Lung (tissue), 12 donors: ENCODE data around the gene CHMP5. TPM values are rescaled to one million over a fixed set of nuclear protein-coding genes. Genes with fewer than 3 reads are reported as not detected.

Experiments
- ATAC-seq: fragments of 200-7000 bp; cut with Tn5 transposase; one replicate; pipeline ENCODE4 v1.9.1; 2020; ENCODE audit warnings: moderate number of reproducible peaks; ENCODE audit not compliant: insufficient read depth, low FRiP score
- DNase-seq, 3 donors: peaks; one replicate each; pipeline ENCODE4 v3.0.0-alpha.2; 2013 to 2017
- H3K27ac ChIP-seq, 2 donors: one replicate each; pipeline ENCODE4 v1.5.1; 2013; ENCODE audit warnings: mild to moderate bottlenecking in 2 of 2, moderate library complexity in 2 of 2, control low read depth in 1 of 2, inconsistent platforms in 1 of 2, low read depth in 1 of 2, low read length in 1 of 2
- H3K27me3 ChIP-seq, 3 donors: one replicate each; pipeline ENCODE4 v1.5.1; 2013; ENCODE audit warnings: low read length in 2 of 3; ENCODE audit not compliant: control insufficient read depth in 3 of 3, insufficient read depth in 3 of 3
- H3K36me3 ChIP-seq, 4 donors: one replicate each; pipeline ENCODE4 v1.5.1; 2013; ENCODE audit warnings: low read length in 4 of 4, mild to moderate bottlenecking in 1 of 4, moderate library complexity in 1 of 4; ENCODE audit not compliant: control insufficient read depth in 4 of 4, insufficient read depth in 4 of 4
- H3K4me1 ChIP-seq, 5 donors: one replicate each; pipeline ENCODE4 v1.5.1; 2013; ENCODE audit warnings: low read length in 5 of 5, mild to moderate bottlenecking in 2 of 5, moderate library complexity in 1 of 5; ENCODE audit not compliant: control insufficient read depth in 5 of 5, insufficient read depth in 5 of 5
- H3K4me3 ChIP-seq: one replicate; pipeline ENCODE4 v1.5.1; 2013; ENCODE audit warnings: mild to moderate bottlenecking, control low read depth, moderate library complexity
- H3K9ac ChIP-seq, 2 donors: one replicate each; pipeline ENCODE4 v1.5.1; 2013; ENCODE audit warnings: low read length in 2 of 2, control low read depth in 1 of 2; ENCODE audit not compliant: insufficient read depth in 1 of 2
- H3K9me3 ChIP-seq, 4 donors: one replicate each; pipeline ENCODE4 v1.5.1; 2013; ENCODE audit warnings: low read length in 3 of 4, mild to moderate bottlenecking in 1 of 4, moderate library complexity in 1 of 4; ENCODE audit not compliant: control insufficient read depth in 4 of 4, insufficient read depth in 3 of 4
- WGBS, 2 donors: extraction: QIAGEN DNeasy Blood & Tissue Kit; methylation state at CpG; one replicate each; pipeline ENCODE4 v1.1.7; 2013; 5-methylcytosine and 5-hydroxymethylcytosine counted together
- polyA plus RNA-seq, 2 donors: library from polyadenylated mRNA; stranded (reverse); fragments of 200-250 nt; gene quantifications; one replicate each; pipeline ENCODE4 v1.2.1, GENCODE V29; 2013
- total RNA-seq, 2 donors: library from RNA; depleted of rRNA in 1 of 2; stranded (reverse); fragments of >200 nt in 1 of 2; gene quantifications; one replicate each; pipeline ENCODE4 v1.2.1, GENCODE V29; 2014 to 2021
- TF ChIP-seq, protein P1 (sequence below): IDR thresholded peaks from 2 replicates; pipeline ENCODE4 v1.5.1; 2012; ENCODE audit warnings: mild to moderate bottlenecking; ENCODE audit errors: control extremely low read depth, extremely low read depth
- donor health status: control.
- donor health status: control.
- donor health status: Bipolar disorder and iron deficiency.
- donor health status: healthy.
- donor health status: DM: yes; HTN: yes; CAD: no.

The CHMP5 gene
- total and polyA plus RNA-seq, 4 donors = 52.3 to 87.5 (median 62.2) TPM

DNA sequence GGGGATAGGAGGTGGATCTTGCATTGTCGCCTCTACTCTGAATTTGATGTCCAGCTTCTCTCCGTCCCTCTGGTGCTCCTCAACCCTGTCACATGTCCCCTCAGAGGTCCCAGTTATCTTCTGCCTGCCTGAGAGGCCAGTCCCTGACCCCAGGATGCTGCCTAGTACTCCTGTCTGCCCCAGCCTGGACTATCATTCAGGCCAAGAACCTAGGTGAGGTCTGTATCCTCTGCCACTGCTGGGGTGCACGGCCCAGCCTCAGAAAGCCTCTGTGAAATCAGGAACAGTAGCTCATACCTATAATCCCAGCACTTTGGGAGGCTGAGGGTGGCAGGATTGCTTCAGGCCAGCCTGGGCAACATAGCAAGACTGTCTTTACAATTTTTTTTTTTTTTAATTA, 16.2 kb upstream of the CHMP5 start:
- H3K36me3 ChIP-seq = peaks cover 0 to 21% (median 7%) of the 10 kb centered on the region in 4 donors

DNA sequence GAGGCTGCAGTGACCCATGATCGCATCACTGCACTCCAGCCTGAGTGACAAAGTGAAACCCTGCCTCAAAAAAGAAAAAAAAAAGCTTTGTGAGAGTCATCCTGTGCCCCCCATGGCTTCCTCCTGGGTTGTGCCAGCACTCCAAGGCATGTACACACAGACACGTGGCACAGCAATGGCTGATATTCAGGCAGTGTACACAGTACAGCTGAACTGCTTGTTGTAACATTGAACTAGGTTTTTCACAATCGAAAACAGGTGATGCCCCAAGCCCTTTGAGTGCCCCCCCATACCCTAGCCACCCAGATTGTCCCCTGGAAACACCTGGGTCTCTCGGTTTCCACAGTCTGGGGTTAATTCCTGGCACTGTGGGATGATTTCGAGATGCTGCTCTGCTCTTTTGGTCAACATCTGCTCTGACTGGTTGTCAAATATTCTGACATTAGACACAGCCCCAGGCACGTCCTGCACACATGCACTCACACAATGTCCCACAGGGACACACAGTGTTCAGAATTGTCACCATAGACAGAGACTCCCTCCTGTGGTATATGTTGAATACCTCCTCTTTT, 15.7 kb upstream of the CHMP5 start:
- Histone ChIP-seq H3K9me3 (no peaks in the 10 kb centered on the region), H3K27ac (no peak overlapping the region), H3K4me1 (no peaks in the 10 kb centered on the region), H3K4me3 (no peak overlapping the region), H3K36me3 (peaks cover 0 to 21% (median 10%) of the 10 kb centered on the region in 4 donors), H3K27me3 (peaks cover 0 to 5% (median 0%) of the 10 kb centered on the region in 3 donors), H3K9ac (no peak overlapping the region)
- DNase-seq = no peak
- WGBS, 2 donors = 81 to 83% methylated on average over 6 of the region's 6 CpGs
- TF ChIP-seq, protein P1, sequence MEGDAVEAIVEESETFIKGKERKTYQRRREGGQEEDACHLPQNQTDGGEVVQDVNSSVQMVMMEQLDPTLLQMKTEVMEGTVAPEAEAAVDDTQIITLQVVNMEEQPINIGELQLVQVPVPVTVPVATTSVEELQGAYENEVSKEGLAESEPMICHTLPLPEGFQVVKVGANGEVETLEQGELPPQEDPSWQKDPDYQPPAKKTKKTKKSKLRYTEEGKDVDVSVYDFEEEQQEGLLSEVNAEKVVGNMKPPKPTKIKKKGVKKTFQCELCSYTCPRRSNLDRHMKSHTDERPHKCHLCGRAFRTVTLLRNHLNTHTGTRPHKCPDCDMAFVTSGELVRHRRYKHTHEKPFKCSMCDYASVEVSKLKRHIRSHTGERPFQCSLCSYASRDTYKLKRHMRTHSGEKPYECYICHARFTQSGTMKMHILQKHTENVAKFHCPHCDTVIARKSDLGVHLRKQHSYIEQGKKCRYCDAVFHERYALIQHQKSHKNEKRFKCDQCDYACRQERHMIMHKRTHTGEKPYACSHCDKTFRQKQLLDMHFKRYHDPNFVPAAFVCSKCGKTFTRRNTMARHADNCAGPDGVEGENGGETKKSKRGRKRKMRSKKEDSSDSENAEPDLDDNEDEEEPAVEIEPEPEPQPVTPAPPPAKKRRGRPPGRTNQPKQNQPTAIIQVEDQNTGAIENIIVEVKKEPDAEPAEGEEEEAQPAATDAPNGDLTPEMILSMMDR = no peak
- ATAC-seq = no peak

More for the DNA sequence above, 16.2 kb upstream of the CHMP5 start:
- no peak overlapping the region for H3K4me3 ChIP-seq
- H3K9me3 ChIP-seq = no peaks in the 10 kb centered on the region
- H3K9ac ChIP-seq = no peak overlapping the region
- WGBS, 2 donors = 90 to 97% methylated on average over 3 of the region's 3 CpGs
- no peaks in the 10 kb centered on the region for H3K4me1 ChIP-seq
- TF ChIP-seq, protein P1 = no peak
- H3K27me3 ChIP-seq = peaks cover 0 to 11% (median 0%) of the 10 kb centered on the region in 3 donors
- no peak overlapping the region for H3K27ac ChIP-seq
- no peak for DNase-seq
- ATAC-seq = no peak

DNA sequence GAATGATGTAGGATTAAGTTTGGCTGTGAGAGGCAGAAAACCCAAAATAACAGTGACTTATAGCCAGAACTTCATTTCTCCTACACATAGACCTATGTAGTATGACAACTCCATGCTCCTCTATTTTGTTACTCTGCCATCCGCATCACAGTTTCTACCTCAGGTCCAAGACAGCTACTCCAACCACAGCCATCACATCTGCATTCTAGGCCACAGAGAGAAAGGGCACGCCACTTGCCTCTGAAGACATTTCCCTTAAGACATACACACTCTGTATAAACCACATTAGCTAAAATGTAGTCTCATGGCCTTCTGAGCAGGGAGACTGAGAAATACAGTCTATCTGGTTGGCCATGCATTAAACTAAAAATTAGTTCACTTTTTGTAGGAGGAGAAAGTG, 14.9 kb upstream of the CHMP5 start:
- TF ChIP-seq, protein P1 = no peak

More for the DNA sequence above, 14.9 kb upstream of the CHMP5 start:
- H3K9ac ChIP-seq = no peak overlapping the region
- WGBS, 2 donors = 92 to 96% methylated on average over 2 of the region's 2 CpGs
- H3K27ac ChIP-seq = no peak overlapping the region
- H3K9me3 ChIP-seq = no peaks in the 10 kb centered on the region
- H3K4me1 ChIP-seq = no peaks in the 10 kb centered on the region
- H3K4me3 ChIP-seq = no peak overlapping the region
- no peak for DNase-seq
- ATAC-seq = no peak
- H3K27me3 ChIP-seq = peaks cover 0 to 3% (median 0%) of the 10 kb centered on the region in 3 donors
- H3K36me3 ChIP-seq = peaks cover 6 to 28% (median 17%) of the 10 kb centered on the region in 4 donors
